Activated CD8-positive, alpha-beta memory T cell treated with anti-CD3 and anti-CD28 coated beads for 36 hours (primary cell): ENCODE measurements around the gene TMEM94. TPM values are rescaled to one million over a fixed set of nuclear protein-coding genes. Genes with fewer than 3 reads are reported as not detected.

Experiments
- CTCF ChIA-PET: fragments of 350-600 bp; sonication (Branson Sonifier 250); formaldehyde crosslinking; loops from one replicate; lab custom pipeline; 2021; ENCODE audit warnings: antibody characterized with exemption; lab: Charles Lee
- POLR2A ChIA-PET: fragments of 350-600 bp; sonication (Branson Sonifier 250); formaldehyde crosslinking; loops from one replicate; lab custom pipeline; 2021; ENCODE audit warnings: antibody characterized with exemption; lab: Charles Lee
- total RNA-seq, 2 experiments: library from RNA; stranded (reverse); gene quantifications; one replicate each; pipeline ENCODE4 v1.2.3, GENCODE V29; 2021

The TMEM94 gene
- total RNA-seq, 2 experiments from 2014 or later, result 61.5 TPM

DNA sequence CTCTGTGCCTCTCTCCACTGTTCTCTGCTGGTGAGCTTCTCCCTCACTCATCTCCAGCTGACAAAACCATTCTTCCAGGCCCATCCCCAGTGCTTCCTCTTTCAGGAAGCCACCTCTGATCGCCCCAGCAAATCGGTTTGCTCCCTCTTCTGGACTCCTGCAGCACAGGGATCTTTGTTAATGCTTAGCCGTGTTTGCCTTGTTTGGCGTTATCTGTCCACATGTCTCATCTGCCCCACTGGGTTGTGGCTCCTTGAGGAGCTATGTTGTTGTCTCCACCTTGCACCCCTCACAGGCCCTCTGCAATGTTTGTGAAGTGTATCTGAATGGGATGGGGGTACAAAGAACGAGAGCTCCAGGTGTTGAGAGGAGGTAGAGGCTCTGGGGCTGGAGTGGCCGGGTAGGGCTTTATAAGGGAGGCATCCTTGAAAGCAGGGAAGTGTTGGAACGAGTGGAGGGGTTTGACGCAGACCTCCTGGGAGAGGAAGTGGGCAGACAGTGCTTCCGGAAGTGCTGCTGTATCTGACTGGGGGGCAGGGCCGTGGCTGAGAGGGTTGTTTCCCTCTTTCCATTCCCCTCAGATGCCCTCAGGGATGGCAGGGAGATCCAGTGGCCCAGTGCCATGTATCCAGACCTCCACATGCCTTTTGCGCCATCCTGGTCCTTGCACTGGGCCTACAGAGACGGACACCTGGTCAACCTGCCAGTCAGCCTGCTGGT, 31.1 kb downstream of the TMEM94 start:
- CTCF ChIA-PET, result interaction anchor here (1.0 to 1.4 kb wide), 3 partner anchors 32 to 262 kb away, joined by 3 read pairs; partner anchors contain the start of gene TMEM94
- POLR2A ChIA-PET, result interaction anchor here (1.2 kb wide), 1 partner anchor 31 kb away, joined by 5 read pairs; the partner anchor contains the start of gene TMEM94

DNA sequence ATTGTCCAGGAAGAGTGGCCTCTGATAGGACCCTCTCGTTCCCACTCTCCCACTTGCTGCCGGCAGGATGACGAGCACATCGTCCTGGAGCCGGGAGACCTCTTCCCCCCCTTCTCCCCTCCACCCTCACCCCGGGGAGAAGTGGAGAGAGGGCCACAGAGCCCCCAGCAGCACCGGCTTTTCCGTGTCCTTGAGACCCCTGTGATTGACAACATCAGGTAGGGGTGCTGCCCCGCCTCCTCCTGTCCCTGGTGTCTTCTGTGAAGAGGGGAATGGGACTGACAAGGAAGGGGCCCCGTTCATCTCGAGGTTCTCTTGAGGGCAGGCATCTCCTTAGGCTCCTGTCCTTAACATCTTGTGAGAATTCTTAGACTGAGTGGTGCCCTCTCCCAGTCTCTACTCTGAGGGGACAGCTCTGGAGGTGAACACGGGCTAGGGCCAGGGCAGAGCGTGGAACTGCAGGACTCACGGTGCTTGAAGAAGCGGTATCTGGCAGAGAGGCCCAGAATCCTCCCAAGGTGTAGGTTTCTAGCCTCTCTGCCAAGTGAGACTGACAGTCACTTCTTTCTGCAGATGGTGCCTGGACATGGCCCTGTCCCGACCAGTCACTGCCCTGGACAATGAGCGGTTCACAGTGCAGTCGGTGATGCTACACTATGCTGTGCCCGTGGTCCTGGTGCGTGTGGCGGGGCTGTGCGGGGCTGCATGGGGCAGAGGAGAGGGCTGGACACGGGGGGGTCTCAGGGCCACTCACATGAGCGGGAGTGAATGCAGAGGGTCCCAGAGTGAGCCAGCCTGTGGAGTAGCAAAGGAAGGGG, 32.5 kb downstream of the TMEM94 start:
- ChIA-PET CTCF (no interaction called here), POLR2A (no interaction called here)

DNA sequence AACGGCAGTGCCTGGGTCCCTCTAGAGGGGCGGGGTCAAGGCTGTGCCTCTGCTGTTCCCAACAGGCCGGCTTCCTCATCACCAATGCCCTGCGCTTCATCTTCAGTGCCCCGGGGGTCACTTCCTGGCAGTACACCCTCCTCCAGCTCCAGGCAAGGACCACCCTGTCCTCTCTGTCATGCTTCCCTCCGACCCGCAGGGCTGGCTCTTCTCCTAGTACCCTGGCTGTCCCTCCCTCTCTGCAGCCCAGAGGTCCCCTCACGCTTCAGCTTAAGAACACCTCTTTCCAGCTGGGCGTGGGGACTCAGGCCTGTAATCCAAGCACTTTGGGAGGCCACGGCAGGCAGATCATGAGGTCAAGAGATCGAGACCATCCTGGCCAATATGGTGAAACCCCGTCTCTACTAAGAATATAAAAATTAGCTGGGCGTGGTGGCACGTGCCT, 33.1 kb downstream of the TMEM94 start:
- ChIA-PET POLR2A (no interaction called here), CTCF (interaction anchor here (1.1 kb wide), 1 partner anchor 9 kb away, joined by 4 read pairs; no protein-coding TSS in a partner anchor)

GRCh38 chr17:75490173-75490743, 33.8 kb downstream of the TMEM94 start:
- CTCF ChIA-PET, result interaction anchor here (0.9 to 1.1 kb wide), 2 partner anchors 9 to 142 kb away, joined by 4 read pairs; no protein-coding TSS in a partner anchor
- POLR2A ChIA-PET, result no interaction called here

DNA sequence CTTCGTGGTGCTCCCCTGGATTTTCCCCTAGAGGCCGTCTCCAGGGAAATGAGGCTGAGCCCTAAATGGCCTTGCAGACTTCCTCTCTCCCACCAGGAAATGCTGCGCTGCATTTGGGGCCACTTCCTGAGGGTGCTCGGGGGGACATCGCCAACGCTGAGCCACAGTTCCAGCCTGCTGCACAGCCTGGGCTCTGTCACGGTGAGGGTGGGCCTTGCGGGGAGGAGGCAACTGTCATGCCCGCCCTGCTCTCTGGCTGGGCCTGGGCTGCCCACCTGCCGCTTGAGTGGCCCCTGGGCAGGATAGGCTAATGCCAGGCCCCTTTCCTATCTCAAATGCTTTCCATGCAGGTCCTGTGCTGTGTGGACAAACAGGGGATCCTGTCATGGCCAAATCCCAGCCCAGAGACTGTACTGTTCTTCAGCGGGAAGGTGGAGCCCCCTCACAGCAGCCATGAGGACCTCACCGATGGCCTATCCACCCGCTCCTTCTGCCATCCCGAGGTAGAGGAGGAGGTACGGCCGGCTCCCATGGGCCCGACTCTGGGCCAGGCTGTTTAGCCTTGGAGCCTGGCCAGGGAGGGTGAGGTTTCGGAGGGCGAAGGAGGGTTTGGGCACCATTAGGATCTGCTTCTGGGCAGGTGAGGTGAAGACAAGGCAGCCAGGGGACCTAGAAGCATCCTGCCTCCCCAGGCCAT, 34.7 kb downstream of the TMEM94 start:
- CTCF ChIA-PET, result no interaction called here
- POLR2A ChIA-PET, result no interaction called here

GRCh38 chr17:75491680-75492079, 35.2 kb downstream of the TMEM94 start:
- POLR2A ChIA-PET, result no interaction called here
- CTCF ChIA-PET, result no interaction called here

DNA sequence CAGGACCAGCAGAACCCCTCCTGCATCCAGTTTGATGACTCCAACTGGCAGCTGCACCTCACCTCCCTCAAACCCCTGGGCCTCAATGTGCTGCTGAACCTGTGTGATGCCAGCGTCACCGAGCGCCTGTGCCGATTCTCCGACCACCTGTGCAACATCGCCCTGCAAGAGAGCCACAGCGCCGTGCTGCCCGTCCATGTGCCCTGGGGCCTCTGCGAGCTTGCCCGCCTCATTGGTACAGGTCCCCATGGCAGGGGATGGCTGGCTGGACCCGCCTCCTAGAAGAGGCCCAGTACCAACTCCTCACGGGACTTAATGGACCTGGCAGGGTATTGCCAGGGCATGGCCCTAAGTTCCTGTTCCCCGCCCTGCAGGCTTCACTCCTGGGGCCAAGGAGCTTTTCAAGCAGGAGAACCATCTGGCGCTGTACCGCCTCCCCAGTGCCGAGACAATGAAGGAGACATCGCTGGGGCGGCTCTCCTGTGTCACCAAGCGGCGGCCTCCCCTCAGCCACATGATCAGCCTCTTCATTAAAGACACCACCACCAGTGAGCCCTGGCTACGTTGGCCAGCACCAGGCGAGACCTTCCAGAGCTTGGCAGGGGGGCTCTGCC, 36.2 kb downstream of the TMEM94 start:
- CTCF ChIA-PET, result no interaction called here
- POLR2A ChIA-PET, result no interaction called here

DNA sequence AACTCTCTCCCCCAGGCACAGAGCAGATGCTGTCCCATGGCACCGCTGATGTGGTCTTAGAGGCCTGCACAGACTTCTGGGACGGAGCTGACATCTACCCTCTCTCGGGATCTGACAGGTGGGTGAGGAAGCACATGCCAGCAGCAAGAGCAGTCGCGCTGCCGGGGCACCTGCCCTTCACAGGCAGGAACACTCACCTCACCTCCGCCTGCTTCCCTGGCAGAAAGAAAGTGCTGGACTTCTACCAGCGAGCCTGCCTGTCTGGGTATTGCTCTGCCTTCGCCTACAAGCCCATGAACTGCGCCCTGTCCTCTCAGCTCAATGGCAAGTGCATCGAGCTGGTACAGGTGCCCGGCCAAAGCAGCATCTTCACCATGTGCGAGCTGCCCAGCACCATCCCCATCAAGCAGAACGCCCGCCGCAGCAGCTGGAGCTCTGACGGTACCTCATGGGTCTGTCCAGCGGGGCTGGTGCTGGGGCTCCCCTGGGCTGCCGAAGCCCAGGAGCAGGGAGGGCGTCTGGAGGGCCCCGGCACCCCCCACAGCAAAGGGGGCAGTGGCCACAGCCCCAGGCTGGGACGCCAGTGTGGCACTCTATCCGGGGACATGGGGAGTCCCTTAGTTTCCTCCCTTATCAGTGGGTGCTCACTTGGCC, 37.2 kb downstream of the TMEM94 start:
- POLR2A ChIA-PET, result no interaction called here
- CTCF ChIA-PET, result interaction anchor here (1.4 kb wide), 1 partner anchor 23 kb away, joined by 3 read pairs; the partner anchor contains the start of gene TSEN54

GRCh38 chr17:75494326-75494877, 38.0 kb downstream of the TMEM94 start:
- ChIA-PET CTCF (interaction anchor here (0.6 to 1.4 kb wide), 2 partner anchors 22 to 163 kb away, joined by 3 to 4 read pairs; partner anchors contain the start of gene TSEN54), POLR2A (no interaction called here)

DNA sequence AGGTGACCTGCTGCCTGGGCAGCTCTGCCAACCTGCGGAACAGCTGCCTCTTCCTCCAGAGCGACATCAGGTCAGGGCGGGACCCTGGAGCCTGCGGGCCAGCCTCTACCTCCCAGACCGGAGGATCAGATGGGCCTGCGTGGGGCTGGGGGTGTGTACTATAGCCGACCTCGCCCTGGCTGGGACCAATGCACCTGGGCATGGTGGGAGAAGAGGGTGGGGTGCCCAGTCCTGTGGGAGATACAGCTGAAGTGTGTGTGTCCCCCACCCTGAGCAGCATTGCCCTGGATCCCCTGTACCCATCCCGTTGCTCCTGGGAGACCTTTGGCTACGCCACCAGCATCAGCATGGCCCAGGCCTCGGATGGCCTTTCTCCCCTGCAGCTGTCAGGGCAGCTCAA, 39.6 kb downstream of the TMEM94 start:
- ChIA-PET POLR2A (no interaction called here), CTCF (no interaction called here)

- ChIA-PET CTCF (interaction anchor here (0.6 to 1.2 kb wide), 2 partner anchors 8 to 313 kb away, joined by 4 read pairs; no protein-coding TSS in a partner anchor), POLR2A (no interaction called here)
These were observed 41.7 kb downstream of the TMEM94 start for GRCh38 chr17:75498039-75498725.

DNA sequence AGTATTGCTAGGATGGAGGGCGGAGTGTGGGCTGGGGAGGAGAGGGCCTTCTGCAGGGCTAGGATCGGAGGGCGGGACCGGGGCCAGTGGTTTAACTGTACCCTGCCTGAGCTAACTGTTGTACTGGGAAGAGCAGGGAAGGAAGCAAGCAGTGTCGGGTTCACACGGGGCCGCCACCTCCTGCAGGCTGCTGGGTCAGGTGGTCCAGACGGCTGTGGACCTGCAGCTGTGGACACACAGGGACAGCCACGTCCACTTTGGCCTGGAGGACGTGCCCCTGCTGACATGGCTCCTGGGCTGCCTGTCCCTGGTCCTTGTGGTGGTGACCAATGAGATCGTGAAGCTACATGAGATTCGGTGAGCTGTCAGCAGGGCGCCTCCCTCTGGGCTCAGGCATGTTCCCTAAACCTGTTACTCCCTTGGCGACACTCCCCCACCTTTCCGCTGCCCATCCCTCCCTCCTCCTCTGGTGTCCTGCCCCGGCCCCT, 42.3 kb downstream of the TMEM94 start:
- CTCF ChIA-PET, result interaction anchor here (0.6 to 1.2 kb wide), 2 partner anchors 9 to 314 kb away, joined by 4 read pairs; no protein-coding TSS in a partner anchor
- POLR2A ChIA-PET, result no interaction called here

GRCh38 chr17:75499313-75500022, 43.0 kb downstream of the TMEM94 start:
- POLR2A ChIA-PET, result no interaction called here
- CTCF ChIA-PET, result interaction anchor here (1.2 kb wide), 1 partner anchor 10 kb away, joined by 4 read pairs; no protein-coding TSS in a partner anchor

- ChIA-PET POLR2A (no interaction called here), CTCF (interaction anchor here (1.0 kb wide), 1 partner anchor 387 kb away, joined by 3 read pairs; no protein-coding TSS in a partner anchor)
These were observed 44.2 kb downstream of the TMEM94 start for GRCh38 chr17:75500419-75501216.

- POLR2A ChIA-PET, result no interaction called here
- CTCF ChIA-PET, result no interaction called here
These were observed 45.1 kb downstream of the TMEM94 start for GRCh38 chr17:75501378-75502071.
